ENCODE results near the gene FRMD4A.

DNA sequence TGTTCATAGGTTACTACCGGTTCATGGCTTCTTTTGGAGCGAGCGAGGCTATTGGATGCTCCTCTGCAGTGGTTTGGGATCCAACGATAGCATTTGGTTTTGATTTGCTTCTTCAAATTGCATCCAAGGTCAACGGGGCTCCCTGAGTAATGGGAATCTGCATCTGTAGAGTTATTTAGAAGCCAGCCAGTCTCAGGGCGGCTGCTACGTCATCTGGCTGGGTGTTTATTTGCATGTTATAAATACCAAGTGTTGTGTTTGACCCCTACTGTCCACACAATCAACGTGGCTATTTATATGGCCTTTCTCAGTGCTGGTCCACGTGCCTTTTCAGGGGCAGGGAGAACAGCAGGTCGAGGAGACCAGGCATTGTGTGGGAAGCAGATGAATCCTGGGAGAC is 606.2 kb downstream of the FRMD4A start:
- TF ChIP-seq, protein P1, sequence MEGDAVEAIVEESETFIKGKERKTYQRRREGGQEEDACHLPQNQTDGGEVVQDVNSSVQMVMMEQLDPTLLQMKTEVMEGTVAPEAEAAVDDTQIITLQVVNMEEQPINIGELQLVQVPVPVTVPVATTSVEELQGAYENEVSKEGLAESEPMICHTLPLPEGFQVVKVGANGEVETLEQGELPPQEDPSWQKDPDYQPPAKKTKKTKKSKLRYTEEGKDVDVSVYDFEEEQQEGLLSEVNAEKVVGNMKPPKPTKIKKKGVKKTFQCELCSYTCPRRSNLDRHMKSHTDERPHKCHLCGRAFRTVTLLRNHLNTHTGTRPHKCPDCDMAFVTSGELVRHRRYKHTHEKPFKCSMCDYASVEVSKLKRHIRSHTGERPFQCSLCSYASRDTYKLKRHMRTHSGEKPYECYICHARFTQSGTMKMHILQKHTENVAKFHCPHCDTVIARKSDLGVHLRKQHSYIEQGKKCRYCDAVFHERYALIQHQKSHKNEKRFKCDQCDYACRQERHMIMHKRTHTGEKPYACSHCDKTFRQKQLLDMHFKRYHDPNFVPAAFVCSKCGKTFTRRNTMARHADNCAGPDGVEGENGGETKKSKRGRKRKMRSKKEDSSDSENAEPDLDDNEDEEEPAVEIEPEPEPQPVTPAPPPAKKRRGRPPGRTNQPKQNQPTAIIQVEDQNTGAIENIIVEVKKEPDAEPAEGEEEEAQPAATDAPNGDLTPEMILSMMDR (conservative IDR thresholded peaks at IDR 0.05), result no peak
- no peak for TF ChIP-seq EZH2 (IDR thresholded peaks at IDR 0.05; ENCODE audit: low read depth)
